ENCODE results near the gene RPS6KB2.
"Not testable (repeated sequence)": the region's sequence is repeated elsewhere in the genome, so short reads cannot be mapped to it uniquely, and the experiment has no call there.

The RPS6KB2 gene

GRCh38 chr11:67468759-67469507 is 40.6 kb downstream of the RPS6KB2 start, which contains the start of gene TMEM134:
Gene TMEM134 (minus strand): TSS chr11:67469251. CDS start chr11:67469192, 59 bp downstream.
- peak; percentile 39 for DNase-seq

DNA sequence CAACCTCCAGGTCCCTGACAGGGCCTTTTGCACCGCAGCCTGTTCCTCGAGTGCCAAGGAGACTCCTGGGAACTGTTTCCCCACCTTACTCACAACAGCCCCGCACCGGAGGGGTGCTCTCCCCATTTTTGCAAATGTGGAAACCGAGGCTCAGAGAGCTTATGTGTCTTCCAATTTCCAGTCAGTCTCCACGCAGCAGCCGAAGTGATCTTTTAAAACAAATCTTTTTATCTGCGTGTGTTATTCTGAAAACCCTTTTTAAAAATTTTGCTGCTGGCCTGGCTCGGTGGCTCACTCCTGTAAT is 41.2 kb downstream of the RPS6KB2 start:
- DNase-seq = no peak

GRCh38 chr11:67470337-67471002 is 42.2 kb downstream of the RPS6KB2 start:
- DNase-seq = no peak

- no peak for DNase-seq
Observed at GRCh38 chr11:67472882-67473281, 44.6 kb downstream of the RPS6KB2 start.

DNA sequence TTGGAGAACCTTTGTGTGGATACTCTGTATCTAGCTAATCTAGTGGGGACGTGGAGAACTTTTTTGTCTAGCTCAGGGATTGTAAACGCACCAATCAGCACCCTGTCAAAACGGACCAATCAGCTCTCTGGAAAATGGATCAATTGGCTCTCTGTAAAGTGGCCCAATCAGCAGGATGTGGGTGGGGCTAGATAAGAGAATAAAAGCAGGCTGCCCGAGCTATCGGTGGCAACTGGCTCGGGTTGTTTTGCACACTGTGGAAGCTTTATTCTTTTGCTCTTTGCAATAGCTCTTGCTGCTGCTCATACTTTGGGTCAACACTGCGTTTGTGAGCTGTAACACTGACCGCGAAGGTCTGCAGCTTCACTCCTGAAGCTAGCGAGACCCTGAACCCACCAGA is 48.4 kb downstream of the RPS6KB2 start:
- not testable (repeated sequence) for DNase-seq

DNA sequence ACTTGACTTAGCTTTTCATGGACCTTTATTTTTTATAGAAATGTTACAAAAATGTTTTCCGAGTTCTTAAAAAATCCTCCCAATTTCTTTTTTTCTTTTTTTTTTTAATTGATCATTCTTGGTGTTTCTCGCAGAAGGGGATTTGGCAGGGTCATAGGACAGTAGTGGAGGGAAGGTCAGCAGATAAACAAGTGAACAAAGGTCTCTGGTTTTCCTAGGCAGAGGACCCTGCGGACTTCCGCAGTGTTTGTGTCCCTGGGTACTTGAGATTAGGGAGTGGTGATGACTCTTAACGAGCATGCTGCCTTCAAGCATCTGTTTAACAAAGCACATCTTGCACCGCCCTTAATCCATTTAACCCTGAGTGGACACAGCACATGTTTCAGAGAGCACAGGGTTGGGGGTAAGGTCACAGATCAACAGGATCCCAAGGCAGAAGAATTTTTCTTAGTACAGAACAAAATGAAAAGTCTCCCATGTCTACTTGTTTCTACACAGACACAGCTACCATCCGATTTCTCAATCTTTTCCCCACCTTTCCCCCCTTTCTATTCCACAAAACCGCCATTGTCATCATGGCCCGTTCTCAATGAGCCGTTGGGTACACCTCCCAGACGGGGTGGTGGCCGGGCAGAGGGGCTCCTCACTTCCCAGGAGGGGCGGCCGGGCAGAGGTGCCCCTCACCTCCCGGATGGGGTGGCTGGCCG is 49.2 kb downstream of the RPS6KB2 start:
- not testable (repeated sequence) for DNase-seq

- DNase-seq = no peak
Observed at GRCh38 chr11:67482275-67482826, 54.1 kb downstream of the RPS6KB2 start.

DNA sequence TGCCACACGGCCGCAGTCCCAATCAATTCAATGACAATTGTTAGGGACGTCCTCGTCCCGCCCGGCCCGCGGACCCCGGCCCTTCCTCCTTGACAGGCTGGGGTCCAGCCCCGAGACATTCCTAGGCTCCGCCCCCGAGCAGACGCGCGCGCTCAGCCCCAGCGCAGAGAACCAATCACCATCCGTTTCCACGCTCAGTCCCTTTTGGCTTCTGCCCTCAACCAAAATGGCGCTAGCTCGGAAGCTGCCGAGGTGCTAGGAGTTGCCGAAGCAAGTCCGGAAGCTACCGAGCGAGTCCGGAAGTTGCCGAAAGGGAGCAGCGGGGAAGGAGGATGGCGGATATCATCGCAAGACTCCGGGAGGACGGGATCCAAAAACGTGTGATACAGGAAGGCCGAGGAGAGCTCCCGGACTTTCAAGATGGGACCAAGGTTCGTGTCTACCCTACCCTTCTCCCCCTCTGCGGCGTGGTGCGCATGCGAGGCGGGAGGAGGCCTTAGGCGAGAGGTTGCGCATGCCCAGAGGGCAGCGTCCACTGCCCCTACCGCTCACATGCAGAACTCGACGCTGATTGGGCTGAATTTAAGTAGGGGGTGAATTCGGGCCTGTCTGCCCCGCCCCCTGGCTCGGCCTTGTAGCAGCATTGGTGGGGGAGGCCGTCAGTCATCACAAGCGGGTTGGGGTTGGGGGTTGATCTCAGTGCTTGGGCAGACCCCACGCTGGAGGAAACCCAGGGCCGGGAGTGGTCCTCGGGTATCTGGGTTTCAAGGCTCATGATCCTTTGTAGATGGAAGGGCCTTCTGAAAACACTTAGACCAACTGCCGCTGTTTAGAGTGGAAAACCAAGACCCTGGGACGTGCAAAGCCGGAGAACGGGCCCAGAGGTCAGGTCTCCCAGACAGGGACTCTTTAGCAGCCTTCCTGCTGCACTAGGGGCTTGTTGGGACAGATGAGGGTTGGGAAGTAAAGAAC is 54.8 kb downstream of the RPS6KB2 start, which contains the start of gene AIP:
AIP (plus strand) TSS at position 200 of the 972 bp plus-strand sequence; CDS start at position 333, 133 bp downstream.
- peak; percentile 85 for DNase-seq

GRCh38 chr11:67483831-67484665 is 55.8 kb downstream of the RPS6KB2 start:
- no peak for DNase-seq

GRCh38 chr11:67484847-67485311 is 56.6 kb downstream of the RPS6KB2 start:
- no peak for DNase-seq
